H9 (cell line): Measurements from ENCODE around the gene NEUROG1. TPM values are rescaled to one million over a fixed set of nuclear protein-coding genes. Genes with fewer than 3 reads are reported as not detected.

Source experiments
- DNase-seq: peaks from one replicate; pipeline ENCODE4 v3.0.0-alpha.2; 2017
- H2AFZ ChIP-seq: one replicate; pipeline ENCODE4 v1.6.1; 2013; ENCODE audit warnings: mild to moderate bottlenecking, low read length, control low read depth, moderate library complexity
- H2AK5ac ChIP-seq: 2 replicates; pipeline ENCODE4 v1.6.1; 2013; ENCODE audit warnings: low read length, control low read depth, mixed read lengths; ENCODE audit not compliant: insufficient read length
- H2BK120ac ChIP-seq: one replicate; pipeline ENCODE4 v1.6.1; 2013; ENCODE audit warnings: low read depth, mild to moderate bottlenecking, low read length, control low read depth, inconsistent platforms; ENCODE audit not compliant: poor library complexity, severe bottlenecking
- H2BK12ac ChIP-seq: 2 replicates; pipeline ENCODE4 v1.6.1; 2013; ENCODE audit warnings: low read length, control low read depth, mixed read lengths, low read depth; ENCODE audit not compliant: insufficient read length
- H2BK15ac ChIP-seq: 2 replicates; pipeline ENCODE4 v1.6.1; 2013; ENCODE audit warnings: low read depth, low read length, control low read depth
- H2BK20ac ChIP-seq: one replicate; pipeline ENCODE4 v1.6.1; 2013; ENCODE audit warnings: low read depth, mild to moderate bottlenecking, low read length, control low read depth, inconsistent platforms; ENCODE audit not compliant: poor library complexity, severe bottlenecking
- H2BK5ac ChIP-seq: 2 replicates; pipeline ENCODE4 v1.6.1; 2013; ENCODE audit warnings: low read length, control low read depth, mixed read lengths; ENCODE audit not compliant: insufficient read length
- H3K14ac ChIP-seq: 2 replicates; pipeline ENCODE4 v1.6.1; 2013; ENCODE audit warnings: low read length, control low read depth; ENCODE audit not compliant: insufficient read depth
- H3K18ac ChIP-seq: 2 replicates; pipeline ENCODE4 v1.6.1; 2013; ENCODE audit warnings: low read depth, mild to moderate bottlenecking, mixed read lengths, low read length, control low read depth; ENCODE audit not compliant: insufficient read length
- H3K23ac ChIP-seq: 2 replicates; pipeline ENCODE4 v1.6.1; 2013; ENCODE audit warnings: low read length, control low read depth, mixed read lengths, low read depth; ENCODE audit not compliant: insufficient read length
- H3K23me2 ChIP-seq: 2 replicates; pipeline ENCODE4 v1.6.1; 2013; ENCODE audit warnings: low read depth, mild to moderate bottlenecking, mixed read lengths, low read length, control low read depth; ENCODE audit not compliant: insufficient read length, poor library complexity, severe bottlenecking
- H3K27ac ChIP-seq: 2 replicates; pipeline ENCODE4 v1.5.1; 2013; ENCODE audit warnings: low read length, control low read depth, mixed read lengths, low read depth; ENCODE audit not compliant: insufficient read length
- H3K27me3 ChIP-seq: 2 replicates; pipeline ENCODE4 v1.6.1; 2013; ENCODE audit warnings: low read length, control low read depth, inconsistent platforms; ENCODE audit not compliant: insufficient read depth
- H3K4ac ChIP-seq: 2 replicates; pipeline ENCODE4 v1.6.1; 2013; ENCODE audit warnings: low read depth, mild to moderate bottlenecking, control low read depth, inconsistent platforms, low read length, moderate library complexity
- H3K4me1 ChIP-seq: 2 replicates; pipeline ENCODE4 v1.6.1; 2013; ENCODE audit warnings: low read length, control low read depth, inconsistent platforms; ENCODE audit not compliant: insufficient read depth
- H3K4me2 ChIP-seq: 2 replicates; pipeline ENCODE4 v1.6.1; 2013; ENCODE audit warnings: low read length, control low read depth, mixed read lengths; ENCODE audit not compliant: insufficient read length, insufficient read depth
- H3K56ac ChIP-seq: 2 replicates; pipeline ENCODE4 v1.6.1; 2013; ENCODE audit warnings: low read depth, mild to moderate bottlenecking, mixed read lengths, low read length, control low read depth; ENCODE audit not compliant: insufficient read length
- H3K79me1 ChIP-seq: 2 replicates; pipeline ENCODE4 v1.6.1; 2013; ENCODE audit warnings: low read depth, mild to moderate bottlenecking, moderate library complexity, low read length, control low read depth, inconsistent platforms; ENCODE audit not compliant: insufficient read depth, poor library complexity, severe bottlenecking
- H3K79me2 ChIP-seq: 2 replicates; pipeline ENCODE4 v1.6.1; 2013; ENCODE audit warnings: low read length, control low read depth, inconsistent platforms; ENCODE audit not compliant: insufficient read depth
- H3K9ac ChIP-seq: 2 replicates; pipeline ENCODE4 v1.6.1; 2013; ENCODE audit warnings: low read length, control low read depth, mixed read lengths; ENCODE audit not compliant: insufficient read length; ENCODE audit errors: extremely low read depth
- H3K9me3 ChIP-seq: one replicate; pipeline ENCODE4 v1.6.1; 2013; ENCODE audit warnings: low read depth, low read length, inconsistent platforms; ENCODE audit not compliant: control insufficient read depth
- H3T11ph ChIP-seq: one replicate; pipeline ENCODE4 v1.6.1; 2013; ENCODE audit warnings: mild to moderate bottlenecking, low read length, control low read depth, inconsistent platforms
- H4K20me1 ChIP-seq: one replicate; pipeline ENCODE4 v1.6.1; 2013; ENCODE audit not compliant: control insufficient read depth, insufficient read length, insufficient read depth
- H4K5ac ChIP-seq: 2 replicates; pipeline ENCODE4 v1.6.1; 2013; ENCODE audit warnings: low read depth, mild to moderate bottlenecking, mixed read lengths, low read length, control low read depth; ENCODE audit not compliant: insufficient read length
- H4K8ac ChIP-seq: replicated peaks from 2 replicates; pipeline ENCODE4 v1.6.1; 2013; ENCODE audit warnings: low read length, control low read depth, mixed read lengths, low read depth; ENCODE audit not compliant: insufficient read length
- H4K91ac ChIP-seq: 2 replicates; pipeline ENCODE4 v1.6.1; 2013; ENCODE audit warnings: low read depth, mild to moderate bottlenecking, moderate library complexity, mixed read lengths, low read length, control low read depth; ENCODE audit not compliant: insufficient read length
- H3K27ac Mint-ChIP-seq, 3 experiments: 2 replicates in 2 of 3; 3 replicates in 1 of 3; pipeline ENCODE4 v1.8.0; 2020 to 2021; ENCODE audit warnings: mixed read lengths in 3 of 3, mild to moderate bottlenecking in 1 of 3, moderate library complexity in 1 of 3
- H3K27me3 Mint-ChIP-seq: 2 replicates; pipeline ENCODE4 v1.8.0; 2021; ENCODE audit warnings: low read depth, mild to moderate bottlenecking, moderate library complexity, mixed read lengths
- H3K36me3 Mint-ChIP-seq, 3 experiments: 2 replicates in 2 of 3; 3 replicates in 1 of 3; pipeline ENCODE4 v1.8.0; 2020 to 2021; ENCODE audit warnings: low read depth in 3 of 3, mixed read lengths in 3 of 3; ENCODE audit not compliant: insufficient read depth in 1 of 3
- H3K4me1 Mint-ChIP-seq, 2 experiments: 2 replicates each; pipeline ENCODE4 v1.8.0; 2020; ENCODE audit warnings: mixed read lengths in 2 of 2
- H3K4me3 Mint-ChIP-seq, 2 experiments: 2 replicates in 1 of 2; 3 replicates in 1 of 2; pipeline ENCODE4 v1.8.0; 2020 to 2021; ENCODE audit warnings: mild to moderate bottlenecking in 2 of 2, mixed read lengths in 2 of 2, moderate library complexity in 1 of 2
- H3K9me3 Mint-ChIP-seq, 2 experiments: 2 replicates in 1 of 2; 3 replicates in 1 of 2; pipeline ENCODE4 v1.8.0; 2020; ENCODE audit warnings: mild to moderate bottlenecking in 2 of 2, mixed read lengths in 2 of 2, moderate library complexity in 1 of 2
- WGBS: extraction: QIAGEN DNeasy Blood & Tissue Kit; methylation state at CpG from one replicate; pipeline ENCODE4 v1.1.7; 2013; ENCODE audit warnings: missing lambda C conversion rate, low lambda C conversion rate, mixed read lengths; ENCODE audit not compliant: insufficient read length; ENCODE audit errors: extremely low coverage; 5-methylcytosine and 5-hydroxymethylcytosine counted together
- total RNA-seq: library from RNA; stranded (reverse); gene quantifications from 2 replicates; pipeline ENCODE4 v1.2.1, GENCODE V29; 2021
- TF ChIP-seq, protein P1 (sequence below): fragments of 200-600 bp; sonication (generic); conservative IDR thresholded peaks from 3 replicates; pipeline ENCODE4 v1.8.0; 2021; ENCODE audit warnings: antibody characterized with exemption, mild to moderate bottlenecking

Gene NEUROG1
- total RNA-seq, 1 experiment from 2014 or later = not detected

DNA sequence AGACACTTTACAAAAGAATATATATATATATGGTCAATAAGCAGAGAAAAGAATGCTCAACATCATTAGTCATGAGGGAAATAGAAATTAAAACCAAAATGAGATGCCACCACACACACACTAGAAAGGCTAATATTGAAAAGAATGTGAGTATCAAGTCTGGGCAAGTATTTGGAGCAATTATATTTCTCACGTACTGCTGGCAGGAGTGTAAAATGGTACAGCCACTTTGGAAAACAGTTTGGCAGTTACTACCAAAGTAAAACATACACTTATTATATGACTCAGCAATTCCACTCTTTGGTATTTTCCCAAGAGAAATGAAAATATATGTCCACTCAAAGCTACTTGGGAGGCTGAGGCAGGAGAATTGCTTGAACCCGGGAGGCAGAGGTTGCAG lies 29.8 kb downstream of the NEUROG1 start:
- no peaks in the 10 kb centered on the region for H4K20me1 ChIP-seq
- no CpG with 5 or more reads among the region's 2 CpGs for WGBS
- H3K4me1 ChIP-seq = no peaks in the 10 kb centered on the region
- no peak overlapping the region for H3K4me2 ChIP-seq
- H3K27ac ChIP-seq = no peak overlapping the region
- Mint-ChIP-seq H3K9me3 (no peaks in the 10 kb centered on the region), H3K27me3 (peaks cover 100% of the 10 kb centered on the region), H3K4me3 (no peak overlapping the region), H3K27ac (no peak overlapping the region), H3K36me3 (no peaks in the 10 kb centered on the region), H3K4me1 (peaks cover 7 to 13% of the 10 kb centered on the region in 2 experiments)
- no peak overlapping the region for H4K5ac ChIP-seq
- DNase-seq = no peak
- H3K9ac ChIP-seq = no peak overlapping the region
- H2BK12ac ChIP-seq = no peak overlapping the region
- H3K4ac ChIP-seq = no peak overlapping the region
- peaks cover 2% of the 10 kb centered on the region; the same call in 1 of the 2 replicates for H3K79me2 ChIP-seq
- H3T11ph ChIP-seq = no peak overlapping the region
- no peaks in the 10 kb centered on the region for H3K9me3 ChIP-seq
- no peak overlapping the region for H3K23ac ChIP-seq
- no peak overlapping the region for H4K91ac ChIP-seq
- no peak overlapping the region for H2BK20ac ChIP-seq
- H2AK5ac ChIP-seq = no peak overlapping the region
- H4K8ac ChIP-seq = no peak overlapping the region
- H2AFZ ChIP-seq = no peak overlapping the region
- no peak overlapping the region for H2BK15ac ChIP-seq
- no peak overlapping the region for H3K18ac ChIP-seq
- H3K27me3 ChIP-seq = peaks cover 21% of the 10 kb centered on the region; the same call in 1 of the 2 replicates
- H2BK120ac ChIP-seq = no peak overlapping the region
- H3K79me1 ChIP-seq = no peaks in the 10 kb centered on the region
- no peak overlapping the region for H2BK5ac ChIP-seq
- no peaks in the 10 kb centered on the region for H3K23me2 ChIP-seq
- H3K14ac ChIP-seq = no peak overlapping the region
- TF ChIP-seq, protein P1, sequence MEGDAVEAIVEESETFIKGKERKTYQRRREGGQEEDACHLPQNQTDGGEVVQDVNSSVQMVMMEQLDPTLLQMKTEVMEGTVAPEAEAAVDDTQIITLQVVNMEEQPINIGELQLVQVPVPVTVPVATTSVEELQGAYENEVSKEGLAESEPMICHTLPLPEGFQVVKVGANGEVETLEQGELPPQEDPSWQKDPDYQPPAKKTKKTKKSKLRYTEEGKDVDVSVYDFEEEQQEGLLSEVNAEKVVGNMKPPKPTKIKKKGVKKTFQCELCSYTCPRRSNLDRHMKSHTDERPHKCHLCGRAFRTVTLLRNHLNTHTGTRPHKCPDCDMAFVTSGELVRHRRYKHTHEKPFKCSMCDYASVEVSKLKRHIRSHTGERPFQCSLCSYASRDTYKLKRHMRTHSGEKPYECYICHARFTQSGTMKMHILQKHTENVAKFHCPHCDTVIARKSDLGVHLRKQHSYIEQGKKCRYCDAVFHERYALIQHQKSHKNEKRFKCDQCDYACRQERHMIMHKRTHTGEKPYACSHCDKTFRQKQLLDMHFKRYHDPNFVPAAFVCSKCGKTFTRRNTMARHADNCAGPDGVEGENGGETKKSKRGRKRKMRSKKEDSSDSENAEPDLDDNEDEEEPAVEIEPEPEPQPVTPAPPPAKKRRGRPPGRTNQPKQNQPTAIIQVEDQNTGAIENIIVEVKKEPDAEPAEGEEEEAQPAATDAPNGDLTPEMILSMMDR = no peak
- H3K56ac ChIP-seq = no peak overlapping the region
